Spleen (tissue), 7 donors: ENCODE data around the gene TGFB1I1.

Experiments
- POLR2A ChIP-seq, 3 donors: fragments of 450-650 bp; IDR thresholded peaks; one replicate each; pipeline ENCODE4 v1.5.1; 2017; ENCODE audit warnings: antibody characterized with exemption in 3 of 3, mild to moderate bottlenecking in 1 of 3
- TF ChIP-seq, protein P1 (sequence below), 11 experiments: fragments of 200-600 bp in 7 of 11; fragments of 450-650 bp in 4 of 11; sonication (generic) in 4 of 11; IDR thresholded peaks in 8 of 11; conservative IDR thresholded peaks in 3 of 11; 1 replicate in 7 of 11; 2 replicates in 4 of 11; pipeline versions ENCODE4 v1.4.0 to v1.8.0; 2016 to 2021; ENCODE audit warnings: antibody characterized with exemption in 11 of 11, inconsistent platforms in 4 of 11, mild to moderate bottlenecking in 1 of 11
- donor health status: DM: no; HTN: no; CAD: no; lungs with moderate emphysema.
- donor health status: DM: no; HTN: no; CAD: no.
- donor health status: DM: no; HTN: no; CAD: no.

DNA sequence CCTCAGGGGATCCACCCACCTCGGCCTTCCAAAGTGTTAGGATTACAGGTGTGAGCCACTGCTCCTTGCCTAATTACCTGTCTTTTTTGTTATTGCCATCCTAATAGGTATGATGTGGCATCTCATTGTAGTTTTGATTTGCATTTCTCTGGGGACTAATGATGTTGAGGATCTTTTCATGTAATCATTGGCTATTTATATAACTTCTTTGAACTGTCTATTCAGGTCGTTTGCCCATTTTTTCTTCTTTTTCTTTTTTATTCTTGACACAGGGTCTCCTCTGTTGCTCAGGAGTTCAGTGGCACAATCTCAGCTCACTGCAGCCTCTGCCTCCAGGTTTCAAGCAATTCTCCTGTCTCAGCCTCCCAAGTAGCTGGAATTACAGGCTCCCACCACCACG, 1.3 kb upstream of the TGFB1I1 start:
- no peak for TF ChIP-seq POLR2A (IDR thresholded peaks at IDR 0.05)
- TF ChIP-seq, protein P1, sequence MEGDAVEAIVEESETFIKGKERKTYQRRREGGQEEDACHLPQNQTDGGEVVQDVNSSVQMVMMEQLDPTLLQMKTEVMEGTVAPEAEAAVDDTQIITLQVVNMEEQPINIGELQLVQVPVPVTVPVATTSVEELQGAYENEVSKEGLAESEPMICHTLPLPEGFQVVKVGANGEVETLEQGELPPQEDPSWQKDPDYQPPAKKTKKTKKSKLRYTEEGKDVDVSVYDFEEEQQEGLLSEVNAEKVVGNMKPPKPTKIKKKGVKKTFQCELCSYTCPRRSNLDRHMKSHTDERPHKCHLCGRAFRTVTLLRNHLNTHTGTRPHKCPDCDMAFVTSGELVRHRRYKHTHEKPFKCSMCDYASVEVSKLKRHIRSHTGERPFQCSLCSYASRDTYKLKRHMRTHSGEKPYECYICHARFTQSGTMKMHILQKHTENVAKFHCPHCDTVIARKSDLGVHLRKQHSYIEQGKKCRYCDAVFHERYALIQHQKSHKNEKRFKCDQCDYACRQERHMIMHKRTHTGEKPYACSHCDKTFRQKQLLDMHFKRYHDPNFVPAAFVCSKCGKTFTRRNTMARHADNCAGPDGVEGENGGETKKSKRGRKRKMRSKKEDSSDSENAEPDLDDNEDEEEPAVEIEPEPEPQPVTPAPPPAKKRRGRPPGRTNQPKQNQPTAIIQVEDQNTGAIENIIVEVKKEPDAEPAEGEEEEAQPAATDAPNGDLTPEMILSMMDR (IDR thresholded peaks at IDR 0.05 in 8 of 11, conservative IDR thresholded peaks at IDR 0.05 in 3 of 11) = no peak
